DOHH2 (cell line): ENCODE data around the gene SEMA4C.

Experiments used
- EZH2phosphoT487 ChIP-seq: fragments of 200-600 bp; sonication (generic); IDR thresholded peaks from 2 replicates; pipeline ENCODE4 v1.6.1; 2017; ENCODE audit warnings: borderline replicate concordance, mild to moderate bottlenecking, antibody characterized with exemption, low read length, moderate library complexity, mixed read lengths
- TF ChIP-seq, protein P1 (sequence below): fragments of 200-600 bp; sonication (generic); IDR thresholded peaks from one replicate; pipeline ENCODE4 v1.5.1; 2014; ENCODE audit warnings: antibody characterized with exemption, mild to moderate bottlenecking, low read depth, low read length; ENCODE audit not compliant: poor library complexity, severe bottlenecking

DNA sequence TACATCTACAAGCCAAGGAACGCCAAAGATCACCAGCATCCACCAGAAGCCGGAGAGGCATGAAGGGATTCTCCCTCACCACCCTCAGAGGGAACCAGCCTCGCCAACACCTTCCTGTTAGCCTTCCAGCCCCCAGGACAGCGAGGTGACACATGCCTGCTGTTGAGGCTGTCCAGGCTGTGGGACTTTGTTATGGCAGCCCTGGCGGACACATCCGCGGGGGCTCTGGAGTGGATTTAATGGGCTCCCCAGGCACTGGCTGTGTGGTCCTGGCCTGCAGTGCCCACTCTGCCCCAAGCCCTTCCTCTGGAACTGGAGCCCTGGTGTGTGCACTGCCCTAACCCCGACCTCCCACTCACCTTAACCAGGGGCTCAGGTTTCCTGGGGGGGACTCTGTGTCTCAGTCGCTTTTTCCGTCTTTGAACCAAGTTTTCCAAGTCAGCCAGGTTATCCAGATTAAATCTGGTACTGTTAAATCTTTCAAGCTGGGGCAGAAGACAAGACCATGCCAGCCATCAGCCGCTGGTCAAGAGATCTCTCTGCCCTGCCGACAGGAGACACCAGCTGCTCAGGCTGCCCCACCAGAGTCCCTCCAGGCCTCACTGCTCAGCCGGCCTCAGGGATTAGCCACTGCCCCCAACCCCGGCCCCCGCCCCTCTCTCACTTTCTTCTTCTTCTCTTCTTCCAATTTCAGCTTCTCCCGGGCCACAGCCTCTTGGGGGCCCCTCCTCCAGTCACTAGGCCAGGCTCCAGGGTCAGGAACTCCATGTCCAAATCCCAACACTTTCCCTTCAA lies 28.0 kb downstream of the SEMA4C start:
- TF ChIP-seq, protein P1, sequence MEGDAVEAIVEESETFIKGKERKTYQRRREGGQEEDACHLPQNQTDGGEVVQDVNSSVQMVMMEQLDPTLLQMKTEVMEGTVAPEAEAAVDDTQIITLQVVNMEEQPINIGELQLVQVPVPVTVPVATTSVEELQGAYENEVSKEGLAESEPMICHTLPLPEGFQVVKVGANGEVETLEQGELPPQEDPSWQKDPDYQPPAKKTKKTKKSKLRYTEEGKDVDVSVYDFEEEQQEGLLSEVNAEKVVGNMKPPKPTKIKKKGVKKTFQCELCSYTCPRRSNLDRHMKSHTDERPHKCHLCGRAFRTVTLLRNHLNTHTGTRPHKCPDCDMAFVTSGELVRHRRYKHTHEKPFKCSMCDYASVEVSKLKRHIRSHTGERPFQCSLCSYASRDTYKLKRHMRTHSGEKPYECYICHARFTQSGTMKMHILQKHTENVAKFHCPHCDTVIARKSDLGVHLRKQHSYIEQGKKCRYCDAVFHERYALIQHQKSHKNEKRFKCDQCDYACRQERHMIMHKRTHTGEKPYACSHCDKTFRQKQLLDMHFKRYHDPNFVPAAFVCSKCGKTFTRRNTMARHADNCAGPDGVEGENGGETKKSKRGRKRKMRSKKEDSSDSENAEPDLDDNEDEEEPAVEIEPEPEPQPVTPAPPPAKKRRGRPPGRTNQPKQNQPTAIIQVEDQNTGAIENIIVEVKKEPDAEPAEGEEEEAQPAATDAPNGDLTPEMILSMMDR = no peak
- no peak for TF ChIP-seq EZH2phosphoT487
